ENCODE results near the gene KRTAP10-4.

- TF ChIP-seq POLR2A (IDR thresholded peaks at IDR 0.05) = no peak
- no peak for TF ChIP-seq POLR2AphosphoS5 (IDR thresholded peaks at IDR 0.05)
Measured at GRCh38 chr21:44529503-44530125, 43.9 kb upstream of the KRTAP10-4 start.
